ENCODE results near the gene SRRM5.

- TF ChIP-seq CTCF (IDR thresholded peaks at IDR 0.05), result no peak
- TF ChIP-seq POLR2AphosphoS5 (IDR thresholded peaks at IDR 0.05; ENCODE audit: low read depth, low read length), result no peak
- TF ChIP-seq TAF1 (IDR thresholded peaks at IDR 0.05; ENCODE audit: borderline replicate concordance, low read depth, low read length), result no peak
- no peak for TF ChIP-seq GATA2 (CRISPR knock-in tag; IDR thresholded peaks at IDR 0.05)
- TF ChIP-seq EP300 (IDR thresholded peaks at IDR 0.05; ENCODE audit: borderline replicate concordance in 1 of 2, low read depth in 1 of 2, low read length in 1 of 2), result no peak
- TF ChIP-seq EZH2phosphoT487 (IDR thresholded peaks at IDR 0.05; ENCODE audit: borderline replicate concordance, low read depth), result no peak
- no peak for TF ChIP-seq REST (IDR thresholded peaks at IDR 0.05; ENCODE audit: low read depth, low read length)
- no peak for TF ChIP-seq ZBTB33 (IDR thresholded peaks at IDR 0.05; ENCODE audit: borderline replicate concordance, low read depth)
These were observed 2.0 kb upstream of the SRRM5 start for GRCh38 chr19:43609872-43610271.
